Activated T-cell treated with anti-CD3 and anti-CD28 coated beads for 4 hours (primary cell): ENCODE data around the gene ONECUT1.

ENCODE experiments used
- DNase-seq: peaks from one replicate; pipeline ENCODE4 v3.0.0-alpha.2; 2020

The ONECUT1 gene

GRCh38 chr15:52730594-52730993 is 59.5 kb downstream of the ONECUT1 start:
- no peak for DNase-seq

- DNase-seq = peak; percentile 9
Measured at GRCh38 chr15:52730173-52730572, 60.0 kb downstream of the ONECUT1 start.

- DNase-seq = no peak
Measured at GRCh38 chr15:52728899-52729298, 61.2 kb downstream of the ONECUT1 start.

GRCh38 chr15:52727815-52728214 is 62.3 kb downstream of the ONECUT1 start:
- DNase-seq = no peak

- DNase-seq = no peak
Measured at GRCh38 chr15:52726195-52726594, 63.9 kb downstream of the ONECUT1 start.

- DNase-seq = no peak
Measured at GRCh38 chr15:52718551-52718950, 71.6 kb downstream of the ONECUT1 start.

GRCh38 chr15:52717924-52718323 is 72.2 kb downstream of the ONECUT1 start:
- DNase-seq = no peak

- DNase-seq = no peak
Measured at GRCh38 chr15:52717481-52717880, 72.7 kb downstream of the ONECUT1 start.

- DNase-seq = no peak
Measured at GRCh38 chr15:52716536-52716935, 73.6 kb downstream of the ONECUT1 start.

- no peak for DNase-seq
Measured at GRCh38 chr15:52715411-52715810, 74.7 kb downstream of the ONECUT1 start.

GRCh38 chr15:52714968-52715367 is 75.2 kb downstream of the ONECUT1 start:
- no peak for DNase-seq

- DNase-seq = no peak
Measured at GRCh38 chr15:52710708-52711389, 79.3 kb downstream of the ONECUT1 start.

- DNase-seq = no peak
Measured at GRCh38 chr15:52710050-52710707, 80.0 kb downstream of the ONECUT1 start.

- no peak for DNase-seq
Measured at GRCh38 chr15:52709187-52709981, 80.8 kb downstream of the ONECUT1 start.
